GM18867 (cell line): Measurements from ENCODE around the gene MYL2.
"Not testable (repeated sequence)": the region's sequence is repeated elsewhere in the genome, so short reads cannot be mapped to it uniquely, and the experiment has no call there.

ENCODE experiments used
- ATAC-seq: cut with Tn5 transposase; IDR thresholded peaks from one replicate; pipeline ENCODE4 v1.9.1; 2021; ENCODE audit warnings: mild to moderate bottlenecking, moderate library complexity; ENCODE audit not compliant: unreplicated experiment

Gene MYL2, protein sequence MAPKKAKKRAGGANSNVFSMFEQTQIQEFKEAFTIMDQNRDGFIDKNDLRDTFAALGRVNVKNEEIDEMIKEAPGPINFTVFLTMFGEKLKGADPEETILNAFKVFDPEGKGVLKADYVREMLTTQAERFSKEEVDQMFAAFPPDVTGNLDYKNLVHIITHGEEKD

GRCh38 chr12:110920324-110920910 lies at the start of gene MYL2:
MYL2 (minus strand) TSS chr12:110920579; CDS start chr12:110920529, 50 bp downstream.
- no peak for ATAC-seq

GRCh38 chr12:110966081-110966760 lies 45.8 kb upstream of the MYL2 start:
- ATAC-seq, result no peak

GRCh38 chr12:110965574-110965973 lies 45.2 kb upstream of the MYL2 start:
- no peak for ATAC-seq

- no peak for ATAC-seq
These were observed 40.4 kb upstream of the MYL2 start for GRCh38 chr12:110960795-110961194.

- no peak for ATAC-seq
These were observed 37.3 kb upstream of the MYL2 start for GRCh38 chr12:110957652-110958051.

GRCh38 chr12:110957159-110957558 lies 36.8 kb upstream of the MYL2 start:
- no peak for ATAC-seq

DNA sequence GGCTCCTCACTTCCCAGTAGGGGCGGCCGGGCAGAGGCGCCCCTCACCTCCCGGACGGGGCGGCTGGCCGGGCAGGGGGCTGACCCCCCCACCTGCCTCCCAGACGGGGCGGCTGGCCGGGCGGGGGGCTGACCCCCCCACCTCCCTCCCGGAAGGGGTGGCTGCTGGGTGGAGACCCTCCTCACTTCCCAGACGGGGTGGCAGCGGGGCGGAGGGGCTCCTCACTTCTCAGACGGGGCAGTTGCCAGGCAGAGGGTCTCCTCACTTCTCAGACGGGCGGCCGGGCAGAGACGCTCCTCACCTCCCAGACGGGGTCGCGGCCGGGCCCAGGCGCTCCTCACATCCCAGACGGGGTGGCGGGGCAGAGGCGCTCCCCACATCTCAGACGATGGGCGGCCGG lies 30.5 kb upstream of the MYL2 start:
- ATAC-seq, result not testable (repeated sequence)

GRCh38 chr12:110950466-110950865 lies 30.1 kb upstream of the MYL2 start:
- ATAC-seq, result not testable (repeated sequence)

GRCh38 chr12:110948041-110948440 lies 27.7 kb upstream of the MYL2 start:
- ATAC-seq, result no peak

- no peak for ATAC-seq
These were observed 23.0 kb upstream of the MYL2 start for GRCh38 chr12:110943373-110943772.

- ATAC-seq, result no peak
These were observed 21.0 kb upstream of the MYL2 start for GRCh38 chr12:110941391-110941790.

GRCh38 chr12:110940933-110941332 lies 20.6 kb upstream of the MYL2 start:
- ATAC-seq, result no peak

GRCh38 chr12:110940296-110940695 lies 19.9 kb upstream of the MYL2 start:
- ATAC-seq, result no peak

DNA sequence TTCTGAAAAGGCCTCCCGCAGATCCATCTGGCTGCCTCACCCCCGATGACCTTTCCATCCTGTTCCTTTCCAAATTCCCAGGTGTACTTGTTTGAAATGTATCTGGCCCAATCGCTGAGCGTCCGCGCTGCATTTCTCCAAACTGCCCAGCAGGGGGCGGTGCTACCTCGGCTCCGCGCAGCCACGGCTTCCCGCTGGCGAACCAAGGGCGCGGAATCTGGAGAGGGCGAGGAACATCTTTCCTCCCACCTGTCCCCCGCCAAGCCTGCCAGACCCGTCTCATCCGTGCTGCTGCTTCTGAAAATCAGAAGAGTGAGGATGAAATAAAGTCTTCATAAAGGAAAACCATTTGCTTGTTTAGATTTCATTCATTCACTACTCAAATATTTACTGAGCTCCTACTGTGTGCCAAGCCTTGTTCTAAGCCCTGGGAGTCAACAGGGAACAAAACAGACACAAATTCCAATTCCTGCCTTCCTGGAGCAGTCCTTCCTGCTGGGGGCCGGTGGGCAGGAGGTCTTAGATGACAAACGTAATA lies 16.8 kb upstream of the MYL2 start:
- no peak for ATAC-seq

GRCh38 chr12:110936367-110937103 lies 16.2 kb upstream of the MYL2 start:
- no peak for ATAC-seq

DNA sequence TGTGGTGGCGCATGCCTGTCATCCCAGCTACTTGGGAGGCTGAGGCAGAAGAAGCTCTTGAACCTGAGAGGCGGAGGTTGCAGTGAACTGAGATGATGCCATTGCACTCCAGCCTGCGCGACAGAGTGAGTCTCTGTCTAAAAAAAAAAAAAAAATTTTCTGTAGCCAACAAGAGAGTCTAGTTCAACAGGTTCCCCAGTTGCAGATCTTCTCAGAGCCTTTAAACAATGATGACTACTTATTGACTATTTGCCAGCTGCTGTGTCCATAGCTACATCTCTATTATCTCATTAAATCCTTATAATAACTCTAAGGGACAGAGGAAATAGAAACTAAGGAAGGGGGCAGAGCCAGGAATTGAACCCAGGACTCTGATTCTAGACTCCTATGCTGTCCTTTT lies 15.2 kb upstream of the MYL2 start:
- no peak for ATAC-seq

DNA sequence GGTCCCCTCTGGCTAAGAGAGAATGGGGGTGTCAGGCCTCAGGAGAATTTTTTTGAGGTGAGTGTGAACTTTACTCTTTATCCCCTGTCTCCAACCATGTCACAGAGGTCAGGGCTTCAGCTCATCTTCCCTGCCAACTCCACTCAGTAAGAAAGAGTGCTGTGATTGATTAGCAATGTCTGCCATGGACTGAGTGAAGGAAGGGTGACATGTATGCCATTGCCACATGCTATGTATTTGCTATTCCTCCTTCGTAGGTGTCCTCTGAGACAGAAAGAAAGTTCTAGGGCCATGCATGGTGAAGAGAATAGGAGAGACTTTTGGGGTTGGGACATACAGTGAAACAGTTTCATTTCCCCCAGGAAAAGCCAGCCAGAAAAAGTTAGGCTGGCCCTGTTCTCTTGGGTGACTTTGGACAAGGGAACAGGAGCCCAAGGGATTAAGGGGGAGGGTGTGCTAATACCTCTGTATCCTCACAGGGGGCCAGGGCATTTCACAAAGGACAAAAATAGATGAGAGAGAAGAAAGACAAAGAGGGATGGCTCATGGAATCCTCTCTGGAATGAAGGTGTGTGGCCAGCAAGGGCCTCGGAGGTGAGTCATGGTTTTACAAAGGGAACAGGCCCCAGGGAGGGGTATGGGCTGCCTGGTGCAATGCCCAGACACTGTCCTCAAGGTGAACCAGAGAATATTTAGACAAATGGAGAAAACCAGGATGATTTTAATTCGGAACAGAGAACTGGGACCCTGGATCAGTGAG lies 13.9 kb upstream of the MYL2 start:
- ATAC-seq, result no peak

GRCh38 chr12:110933326-110933974 lies 13.1 kb upstream of the MYL2 start:
- ATAC-seq, result no peak

DNA sequence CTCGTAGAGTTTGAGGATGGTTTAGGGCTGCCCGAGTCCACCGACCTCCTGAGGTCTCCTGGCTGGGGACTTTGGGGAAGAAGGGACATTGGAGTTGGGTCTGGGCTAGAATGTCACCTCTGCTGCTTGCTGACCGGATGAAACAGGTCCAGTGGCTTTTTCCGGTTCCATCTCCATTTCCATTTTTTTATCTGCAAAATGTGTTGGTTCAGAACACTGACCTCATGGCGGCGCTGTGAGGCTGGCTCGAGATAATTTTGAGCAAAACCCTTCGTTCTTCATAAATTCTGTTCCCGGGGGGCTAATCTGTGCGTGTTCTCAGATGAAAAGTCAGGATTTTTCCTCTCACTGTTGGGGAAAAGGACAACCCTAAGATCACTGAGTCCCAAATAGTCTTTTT lies 11.7 kb upstream of the MYL2 start:
- ATAC-seq, result no peak

- no peak for ATAC-seq
These were observed 10.9 kb upstream of the MYL2 start for GRCh38 chr12:110931315-110931728.
